VCaP (cell line): ENCODE measurements around the gene EXOSC6.
A peak's percentile ranks its signal among the peaks of the same experiment; 100 is the strongest.
"Not testable (repeated sequence)": the region's sequence is repeated elsewhere in the genome, so short reads cannot be mapped to it uniquely, and the experiment has no call there.

ENCODE experiments used
- H3K27ac ChIP-seq: fragments of 450-650 bp; 2 replicates; pipeline ENCODE4 v1.5.1; 2017
- TF ChIP-seq, protein P1 (sequence below): fragments of 450-650 bp; conservative IDR thresholded peaks from 2 replicates; pipeline ENCODE4 v1.5.1; 2017; ENCODE audit warnings: mild to moderate bottlenecking, moderate library complexity

EXOSC6 gene

DNA sequence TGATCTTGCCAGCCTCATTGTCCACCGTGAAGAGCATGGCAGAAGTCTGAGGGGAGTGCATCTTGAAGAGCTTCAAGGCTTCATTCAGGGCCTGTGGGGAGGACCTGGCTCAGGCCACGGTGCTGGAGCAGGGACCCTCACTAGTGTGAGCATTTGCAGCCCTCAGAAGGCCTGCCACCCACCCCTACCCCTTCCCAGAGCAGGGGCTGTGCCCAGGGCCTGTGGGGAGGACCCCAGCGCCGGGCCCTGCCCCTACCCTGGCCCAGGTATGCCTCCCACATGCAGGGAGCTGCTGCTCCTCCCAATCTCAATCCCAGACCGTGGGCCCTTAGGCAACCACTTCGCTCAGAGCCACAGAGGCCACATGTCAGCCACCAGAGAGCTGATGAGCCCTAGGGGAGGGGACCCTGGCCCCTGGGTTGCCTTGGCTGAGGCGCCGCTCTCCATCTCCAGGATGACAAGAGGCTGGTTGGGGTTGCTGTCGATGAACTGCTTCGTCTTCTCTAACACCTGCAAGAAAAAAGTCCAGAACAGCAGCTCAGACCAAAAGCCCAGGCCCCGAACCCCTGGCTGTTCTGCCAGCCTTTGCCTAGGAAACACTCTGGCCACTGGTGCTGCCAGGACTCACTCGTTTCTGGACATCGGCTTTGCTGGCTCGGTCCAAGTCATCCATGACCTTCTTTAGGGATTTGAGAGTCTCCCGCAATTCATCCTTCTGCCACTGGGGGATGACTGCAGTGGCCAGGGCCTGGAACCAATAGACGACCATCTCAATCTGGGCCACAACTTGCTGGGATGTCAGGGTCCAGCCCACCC, 1.8 kb upstream of the EXOSC6 start:
- TF ChIP-seq, protein P1, sequence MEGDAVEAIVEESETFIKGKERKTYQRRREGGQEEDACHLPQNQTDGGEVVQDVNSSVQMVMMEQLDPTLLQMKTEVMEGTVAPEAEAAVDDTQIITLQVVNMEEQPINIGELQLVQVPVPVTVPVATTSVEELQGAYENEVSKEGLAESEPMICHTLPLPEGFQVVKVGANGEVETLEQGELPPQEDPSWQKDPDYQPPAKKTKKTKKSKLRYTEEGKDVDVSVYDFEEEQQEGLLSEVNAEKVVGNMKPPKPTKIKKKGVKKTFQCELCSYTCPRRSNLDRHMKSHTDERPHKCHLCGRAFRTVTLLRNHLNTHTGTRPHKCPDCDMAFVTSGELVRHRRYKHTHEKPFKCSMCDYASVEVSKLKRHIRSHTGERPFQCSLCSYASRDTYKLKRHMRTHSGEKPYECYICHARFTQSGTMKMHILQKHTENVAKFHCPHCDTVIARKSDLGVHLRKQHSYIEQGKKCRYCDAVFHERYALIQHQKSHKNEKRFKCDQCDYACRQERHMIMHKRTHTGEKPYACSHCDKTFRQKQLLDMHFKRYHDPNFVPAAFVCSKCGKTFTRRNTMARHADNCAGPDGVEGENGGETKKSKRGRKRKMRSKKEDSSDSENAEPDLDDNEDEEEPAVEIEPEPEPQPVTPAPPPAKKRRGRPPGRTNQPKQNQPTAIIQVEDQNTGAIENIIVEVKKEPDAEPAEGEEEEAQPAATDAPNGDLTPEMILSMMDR = peak; percentile 68
- no peak overlapping the region; the same call in 1 of the 2 replicates for H3K27ac ChIP-seq

DNA sequence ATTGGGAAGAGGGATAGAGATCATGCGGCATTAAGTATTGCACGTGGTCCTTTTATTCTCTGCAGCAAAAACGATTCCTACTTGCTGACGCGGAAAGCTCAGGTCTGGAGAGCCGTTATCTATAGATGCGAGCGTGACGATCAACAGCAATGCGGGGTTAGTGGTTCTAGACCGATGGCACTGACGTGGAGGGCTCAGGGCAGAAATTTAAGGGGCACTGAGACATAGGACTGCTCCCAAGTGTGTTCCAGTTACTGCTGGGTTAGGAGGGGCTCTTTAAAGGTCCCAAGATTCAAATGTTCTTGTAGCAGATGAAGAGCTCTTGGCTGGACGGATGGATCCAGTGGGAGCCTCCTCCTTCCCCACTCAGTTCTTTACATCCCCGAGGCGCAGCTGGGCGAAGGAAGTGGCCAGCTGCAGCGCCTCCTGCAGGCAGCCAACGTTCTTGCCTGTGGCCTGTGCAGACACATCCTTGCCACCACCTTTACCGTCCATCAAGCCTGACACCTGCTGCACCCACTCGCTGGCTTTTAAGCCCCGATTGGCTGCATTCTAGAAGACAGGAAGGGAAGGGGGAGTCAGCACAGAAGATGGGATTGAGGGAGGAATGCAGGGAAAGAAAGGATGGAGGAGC, 732 bp upstream of the EXOSC6 start:
- TF ChIP-seq, protein P1 = no peak
- peak overlapping the region; percentile 85; the same call in 1 of the 2 replicates for H3K27ac ChIP-seq

DNA sequence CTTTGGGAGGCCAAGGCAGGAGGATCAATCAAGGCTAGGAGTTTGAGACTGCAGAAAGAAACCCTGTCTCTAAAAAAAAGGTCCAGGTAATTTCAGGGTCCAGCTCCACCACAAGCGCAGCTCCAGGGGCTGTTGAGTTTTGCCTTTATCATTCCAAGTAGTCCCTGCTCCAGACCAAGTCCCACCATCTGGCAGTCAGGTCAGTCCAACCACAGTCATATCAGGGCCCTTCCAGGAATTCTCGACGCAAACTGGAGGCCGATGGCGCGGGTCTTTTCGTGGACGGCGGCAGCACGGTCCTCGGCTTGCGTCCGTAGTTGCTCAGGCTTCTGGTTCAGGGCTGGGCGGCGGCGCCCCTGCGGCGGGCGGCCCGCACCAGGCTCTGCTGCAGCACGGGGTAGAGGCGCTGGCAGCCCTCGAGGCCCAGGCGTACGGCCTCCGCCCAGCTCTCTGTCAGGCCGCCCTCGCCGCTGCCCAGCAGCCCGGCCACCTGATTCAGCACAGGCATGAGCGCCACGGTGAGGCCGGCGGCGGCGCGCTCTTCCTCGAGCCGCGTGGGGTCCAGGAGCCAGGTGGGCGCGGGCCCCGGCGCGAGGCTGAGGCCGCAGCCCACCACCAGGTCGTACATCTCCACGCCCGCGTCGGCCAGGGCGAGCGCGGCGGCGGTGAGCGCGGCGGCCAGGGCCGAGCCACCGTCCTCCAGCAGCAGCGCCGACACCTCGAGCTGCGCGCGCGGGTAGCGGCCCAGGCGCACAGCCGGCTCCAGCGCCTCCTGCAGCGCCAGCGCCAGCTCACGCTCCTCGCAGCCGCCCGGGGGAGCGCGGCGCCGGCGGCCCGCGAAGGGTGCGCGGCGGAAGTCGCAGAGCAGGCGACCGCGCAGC, 752 bp downstream of the EXOSC6 start:
- TF ChIP-seq, protein P1 = no peak
- peak overlapping the region; percentile 85 for H3K27ac ChIP-seq

DNA sequence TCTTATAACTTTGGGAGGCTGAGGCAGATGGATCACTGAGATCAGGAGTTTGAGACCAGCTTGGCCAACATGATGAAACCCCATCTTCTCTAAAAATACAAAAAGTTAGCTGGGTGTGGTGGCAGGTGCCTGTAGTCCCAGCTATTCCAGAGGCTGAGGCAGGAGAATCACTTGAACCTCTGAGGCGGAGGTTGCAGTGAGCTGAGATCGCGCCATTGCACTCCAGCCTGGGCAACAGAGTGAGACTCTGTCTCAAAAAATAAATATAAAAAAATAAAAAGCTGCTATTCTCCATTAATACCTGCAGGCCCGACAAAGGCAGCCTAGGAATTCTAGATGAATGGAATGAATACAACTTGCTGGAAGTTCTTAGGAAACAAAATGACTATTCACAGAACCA, 2.0 kb downstream of the EXOSC6 start:
- peak overlapping the region; percentile 85 for H3K27ac ChIP-seq

DNA sequence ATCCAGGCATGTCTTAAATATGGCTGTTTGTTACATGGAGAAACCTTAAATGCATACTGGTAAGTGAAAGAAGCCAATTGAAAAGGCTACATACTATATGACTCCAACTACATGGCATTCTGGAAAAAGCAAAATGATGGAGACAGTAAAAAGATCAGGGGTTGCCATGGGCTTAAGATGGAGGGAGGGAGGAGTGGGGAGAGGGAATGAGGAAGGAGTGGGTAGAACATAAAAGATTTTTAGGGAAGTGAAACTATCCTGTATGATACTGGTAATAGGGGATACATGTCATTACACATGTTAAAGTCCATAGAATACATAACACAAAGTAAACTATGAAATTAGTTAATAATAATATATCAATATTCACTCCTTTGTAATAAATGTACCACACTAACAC, 13.0 kb downstream of the EXOSC6 start:
- H3K27ac ChIP-seq = not testable (repeated sequence)

DNA sequence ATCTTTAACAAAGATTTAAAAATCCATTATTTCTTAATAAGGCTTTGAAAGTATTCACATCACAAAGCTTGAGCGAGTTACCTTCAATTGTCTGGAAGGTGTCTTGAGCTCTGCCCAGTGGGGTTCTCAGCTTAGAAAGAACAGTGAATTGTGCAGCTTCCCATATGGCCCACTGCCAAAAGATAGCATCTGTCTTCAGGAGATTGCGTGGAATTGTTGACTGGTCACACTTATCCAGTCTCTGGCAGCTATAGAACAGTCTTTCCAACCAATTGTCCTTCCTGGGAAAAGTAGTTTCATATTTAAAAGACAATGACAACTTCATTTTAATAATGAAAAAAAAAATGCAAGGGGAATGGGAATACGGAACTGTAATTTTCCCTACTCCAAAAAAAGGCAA, 19.9 kb downstream of the EXOSC6 start:
- H3K27ac ChIP-seq = not testable (repeated sequence)

DNA sequence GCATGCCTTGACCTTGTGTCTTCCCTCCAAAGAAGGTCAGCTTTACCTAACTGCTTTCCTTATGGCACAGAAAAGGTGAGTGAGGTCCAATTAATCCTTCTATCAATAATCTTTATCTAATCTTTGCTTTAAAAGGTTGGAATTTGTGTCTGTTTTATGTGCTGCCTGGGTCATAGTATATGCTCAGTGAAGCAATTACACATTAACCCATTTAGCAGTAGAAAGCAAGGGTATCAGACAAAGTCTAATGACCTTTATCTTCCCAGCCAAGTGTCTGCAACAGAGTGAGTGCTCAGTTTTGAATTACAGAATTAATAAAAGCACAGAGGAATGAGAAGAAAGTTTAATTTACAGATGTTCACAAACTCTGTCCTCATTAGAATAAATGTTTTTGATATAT, 25.7 kb downstream of the EXOSC6 start:
- H3K27ac ChIP-seq = not testable (repeated sequence)

DNA sequence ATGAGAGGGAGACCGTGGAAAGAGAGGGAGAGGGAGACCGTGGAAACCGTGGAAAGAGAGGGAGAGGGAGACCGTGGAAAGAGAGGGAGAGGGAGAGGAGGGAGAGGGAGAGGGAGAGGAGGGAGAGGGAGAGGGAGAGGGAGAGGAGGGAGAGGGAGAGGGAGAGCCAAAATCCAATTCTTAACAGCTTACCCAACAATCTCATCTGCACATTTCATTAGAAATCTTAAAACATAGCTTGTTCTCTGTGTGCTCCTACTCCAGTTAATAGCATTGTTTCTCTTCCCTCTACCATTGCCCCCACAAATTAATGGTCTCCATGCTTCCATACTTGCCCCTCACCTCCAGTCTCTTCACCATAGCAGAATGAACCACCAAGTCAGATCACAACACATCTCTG, 26.3 kb downstream of the EXOSC6 start:
- H3K27ac ChIP-seq = not testable (repeated sequence)

DNA sequence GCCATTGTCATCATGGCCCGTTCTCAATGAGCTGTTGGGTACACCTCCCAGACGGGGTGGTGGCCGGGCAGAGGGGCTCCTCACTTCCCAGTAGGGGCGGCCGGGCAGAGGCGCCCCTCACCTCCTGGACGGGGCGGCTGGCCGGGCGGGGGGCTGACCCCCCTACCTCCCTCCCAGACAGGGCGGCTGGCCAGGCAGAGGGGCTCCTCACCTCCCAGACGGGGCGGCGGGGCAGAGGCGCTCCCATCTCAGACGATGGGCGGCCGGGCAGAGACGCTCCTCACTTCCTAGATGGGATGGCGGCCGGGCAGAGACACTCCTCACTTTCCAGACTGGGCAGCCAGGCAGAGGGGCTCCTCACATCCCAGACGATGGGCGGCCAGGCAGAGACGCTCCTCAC, 27.1 kb downstream of the EXOSC6 start:
- not testable (repeated sequence) for H3K27ac ChIP-seq

DNA sequence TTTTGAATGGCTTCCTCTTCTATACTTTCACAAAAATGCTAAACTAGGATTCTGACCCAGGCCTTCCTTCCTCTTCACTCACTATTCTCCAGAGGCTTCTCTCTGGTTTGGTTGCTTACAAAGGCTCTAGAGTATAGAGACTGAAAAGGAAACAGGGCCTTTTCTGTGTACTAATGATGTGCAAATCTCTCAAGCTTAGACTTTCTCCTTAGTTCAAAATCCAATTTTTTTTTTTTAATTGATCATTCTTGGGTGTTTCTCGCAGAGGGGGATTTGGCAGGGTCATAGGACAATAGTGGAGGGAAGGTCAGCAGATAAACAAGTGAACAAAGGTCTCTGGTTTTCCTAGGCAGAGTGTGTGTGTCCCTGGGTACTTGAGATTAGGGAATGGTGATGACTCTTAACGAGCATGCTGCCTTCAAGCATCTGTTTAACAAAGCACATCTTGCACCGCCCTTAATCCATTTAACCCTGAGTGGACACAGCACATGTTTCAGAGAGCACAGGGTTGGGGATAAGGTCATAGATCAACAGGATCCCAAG, 27.7 kb downstream of the EXOSC6 start:
- H3K27ac ChIP-seq = not testable (repeated sequence)

DNA sequence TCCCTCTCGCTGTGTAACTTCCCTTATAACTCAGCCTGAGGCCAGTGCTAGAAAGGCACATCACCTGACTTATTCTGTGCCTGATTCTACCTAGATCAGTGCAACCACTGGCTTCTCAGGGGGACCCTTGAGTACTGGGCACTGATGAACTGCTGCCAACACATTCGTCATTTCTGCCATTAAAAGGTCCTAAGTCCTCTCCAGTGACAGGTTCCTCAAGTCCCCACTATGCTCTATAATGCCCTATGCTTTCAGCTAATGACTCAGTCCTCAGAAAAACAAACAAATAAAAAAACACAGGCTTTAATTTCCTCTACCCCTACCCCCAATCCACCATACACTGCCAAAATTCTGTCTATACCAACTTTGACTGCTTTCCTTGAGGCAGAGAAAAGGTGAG, 28.5 kb downstream of the EXOSC6 start:
- not testable (repeated sequence) for H3K27ac ChIP-seq

DNA sequence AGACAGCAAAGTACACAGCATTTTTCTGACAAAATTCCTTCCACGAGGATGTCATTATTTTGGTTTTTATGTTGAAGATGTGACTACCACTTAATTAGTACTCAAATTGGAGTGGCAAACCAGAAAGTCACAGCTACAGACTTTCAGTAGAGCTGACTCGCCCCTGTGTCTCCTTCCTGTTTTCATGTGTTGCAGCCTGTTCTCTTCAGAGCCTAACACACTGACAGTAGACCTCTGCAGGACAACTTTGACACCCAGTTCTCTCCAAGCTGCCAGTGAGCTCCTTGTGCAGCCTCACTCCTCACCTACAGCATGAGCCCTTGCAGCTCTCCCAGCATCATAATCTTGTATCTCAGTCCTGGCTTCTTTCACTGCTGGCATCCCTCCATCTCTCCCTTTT, 29.2 kb downstream of the EXOSC6 start:
- not testable (repeated sequence) for H3K27ac ChIP-seq

DNA sequence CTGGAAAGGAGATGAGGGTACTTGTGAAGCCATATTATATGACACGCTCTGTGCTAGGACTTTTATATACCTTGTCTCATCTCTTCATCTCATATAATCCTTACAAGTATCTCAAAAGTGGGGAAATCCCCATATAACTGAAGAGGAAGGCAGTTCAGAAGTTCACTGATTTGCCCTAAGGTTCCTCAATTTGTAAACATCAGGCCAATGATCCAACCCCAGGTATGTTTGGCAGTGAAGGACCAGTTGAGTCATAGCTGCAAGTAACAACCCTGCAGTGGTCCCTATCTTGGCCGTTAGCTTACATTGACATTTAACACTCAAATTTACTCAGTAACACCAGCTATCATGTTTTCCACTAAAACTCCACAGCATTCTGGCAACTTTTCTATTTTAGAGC, 33.2 kb downstream of the EXOSC6 start:
- not testable (repeated sequence) for H3K27ac ChIP-seq

DNA sequence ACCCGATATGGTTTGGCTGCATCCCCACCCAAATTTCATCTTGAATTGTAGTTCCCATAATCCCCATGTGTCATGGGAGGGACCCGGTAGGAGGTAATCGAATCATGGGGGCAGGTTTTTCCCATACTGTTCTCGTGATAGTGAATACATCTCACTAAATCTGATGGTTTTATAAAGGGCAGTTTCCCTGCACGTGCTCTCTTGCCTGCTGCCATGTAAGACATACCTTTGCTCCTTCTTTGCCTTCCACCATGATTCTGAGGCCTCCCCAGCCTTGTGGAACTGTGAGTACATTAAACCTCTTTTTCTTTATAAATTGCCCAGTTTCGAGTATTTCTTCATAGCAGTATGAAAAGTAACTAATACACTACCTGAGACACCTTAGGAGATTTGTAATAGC, 45.4 kb downstream of the EXOSC6 start:
- H3K27ac ChIP-seq = not testable (repeated sequence)

DNA sequence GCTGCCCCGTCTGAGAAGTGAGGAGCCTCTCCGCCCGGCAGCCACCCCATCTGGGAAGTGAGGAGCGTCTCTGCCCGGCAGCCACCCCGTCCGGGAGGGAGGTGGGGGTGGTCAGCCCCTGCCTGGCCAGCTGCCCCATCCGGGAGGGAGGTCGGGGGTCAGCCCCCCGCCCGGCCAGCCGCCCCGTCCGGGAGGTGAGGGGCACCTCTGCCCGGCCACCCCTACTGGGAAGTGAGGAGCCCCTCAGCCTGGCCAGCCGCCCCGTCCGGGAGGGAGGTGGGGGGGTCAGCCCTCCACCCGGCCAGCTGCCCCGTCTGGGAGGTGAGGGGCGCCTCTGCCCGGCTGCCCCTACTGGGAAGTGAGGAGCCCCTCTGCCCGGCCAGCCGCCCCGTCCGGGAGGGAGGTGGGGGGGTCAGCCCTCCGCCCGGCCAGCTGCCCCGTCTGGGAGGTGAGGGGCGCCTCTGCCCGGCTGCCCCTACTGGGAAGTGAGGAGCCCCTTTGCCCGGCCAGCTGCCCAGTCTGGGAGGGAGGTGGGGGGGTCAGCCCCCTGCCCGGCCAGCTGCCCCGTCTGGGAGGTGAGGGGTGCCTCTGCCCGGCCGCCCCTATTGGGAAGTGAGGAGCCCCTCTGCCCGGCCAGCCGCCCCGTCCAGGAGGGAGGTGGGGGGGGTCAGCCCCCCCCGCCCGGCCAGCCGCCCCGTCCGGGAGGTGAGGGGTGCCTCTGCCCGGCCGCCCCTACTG, 46.9 kb downstream of the EXOSC6 start:
- not testable (repeated sequence) for H3K27ac ChIP-seq

DNA sequence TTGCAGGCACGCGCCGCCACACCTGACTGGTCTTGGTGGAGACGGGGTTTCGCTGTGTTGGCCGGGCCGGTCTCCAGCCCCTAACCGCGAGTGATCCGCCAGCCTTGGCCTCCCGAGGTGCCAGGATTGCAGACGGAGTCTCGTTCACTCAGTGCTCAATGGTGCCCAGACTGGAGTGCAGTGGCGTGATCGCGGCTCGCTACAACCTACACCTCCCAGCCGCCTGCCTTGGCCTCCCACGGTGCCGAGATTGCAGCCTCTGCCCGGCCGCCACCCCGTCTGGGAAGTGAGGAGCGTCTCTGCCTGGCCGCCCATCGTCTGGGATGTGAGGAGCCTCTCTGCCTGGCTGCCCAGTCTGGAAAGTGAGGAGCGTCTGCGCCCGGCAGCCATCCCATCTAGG, 47.7 kb downstream of the EXOSC6 start:
- not testable (repeated sequence) for H3K27ac ChIP-seq

DNA sequence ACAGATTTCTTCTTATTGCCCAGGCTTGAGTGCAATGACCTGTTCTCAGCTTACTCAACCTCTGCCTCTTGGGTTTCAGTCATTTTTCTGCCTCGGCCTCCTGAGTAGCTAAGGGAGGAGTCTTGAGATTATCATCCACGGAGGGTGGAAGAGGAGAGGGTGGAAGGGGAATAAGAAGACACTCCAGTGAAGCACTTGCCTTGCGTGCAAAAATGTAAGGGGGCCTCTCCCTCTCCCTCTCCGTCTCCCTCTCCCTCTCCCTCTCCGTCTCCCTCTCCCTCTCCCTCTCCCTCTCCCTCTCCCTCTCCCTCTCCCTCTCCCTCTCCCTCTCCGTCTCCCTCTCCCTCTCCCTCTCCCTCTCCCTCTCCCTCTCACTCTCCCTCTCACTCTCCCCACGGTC, 48.2 kb downstream of the EXOSC6 start:
- H3K27ac ChIP-seq = not testable (repeated sequence)
